Type B pancreatic cell (in vitro differentiated cells): ENCODE results near the gene ZNF3. TPM values are rescaled to one million over a fixed set of nuclear protein-coding genes. Genes with fewer than 3 reads are reported as not detected.

ENCODE experiments used
- DNase-seq: peaks from one replicate; pipeline ENCODE4 v3.0.0; 2021; ENCODE audit warnings: mixed read lengths; ENCODE audit not compliant: unreplicated experiment; ENCODE audit errors: extremely low spot score
- H3K27ac Mint-ChIP-seq: 2 replicates; pipeline ENCODE4 v1.8.0; 2021; ENCODE audit warnings: mild to moderate bottlenecking, mixed read lengths
- H3K27me3 Mint-ChIP-seq: 2 replicates; pipeline ENCODE4 v1.8.0; 2021; ENCODE audit warnings: mixed read lengths
- H3K36me3 Mint-ChIP-seq: 2 replicates; pipeline ENCODE4 v1.8.0; 2021; ENCODE audit warnings: mixed read lengths
- H3K4me1 Mint-ChIP-seq: one replicate; pipeline ENCODE4 v1.8.0; 2021; ENCODE audit warnings: mixed read lengths; ENCODE audit not compliant: unreplicated experiment
- H3K4me3 Mint-ChIP-seq: 2 replicates; pipeline ENCODE4 v1.8.0; 2021; ENCODE audit warnings: mild to moderate bottlenecking, mixed read lengths
- H3K9me3 Mint-ChIP-seq: 2 replicates; pipeline ENCODE4 v1.8.0; 2021; ENCODE audit warnings: mixed read lengths
- CTCF ChIP-seq: fragments of 200-600 bp; sonication (generic); conservative IDR thresholded peaks from 2 replicates; pipeline ENCODE4 v1.5.0; 2021; ENCODE audit warnings: antibody characterized with exemption, mild to moderate bottlenecking
- total RNA-seq: library from RNA; stranded (reverse); gene quantifications from 2 replicates; pipeline ENCODE4 v1.2.1, GENCODE V29; 2021; ENCODE audit warnings: low replicate concordance

Gene ZNF3
- total RNA-seq, 1 donor from 2014 or later, result 66.6 TPM

GRCh38 chr7:100099452-100099851 lies 17.9 kb upstream of the ZNF3 start:
- peak overlapping the region; percentile 98 for H3K27ac Mint-ChIP-seq
- H3K9me3 Mint-ChIP-seq, result no peaks in the 10 kb centered on the region
- H3K36me3 Mint-ChIP-seq, result peaks cover 41% of the 10 kb centered on the region
- peaks cover 43% of the 10 kb centered on the region for H3K4me1 Mint-ChIP-seq
- peak overlapping the region; percentile 96 for H3K4me3 Mint-ChIP-seq
- no peaks in the 10 kb centered on the region for H3K27me3 Mint-ChIP-seq
- DNase-seq, result no peak
- TF ChIP-seq CTCF, result no peak

- DNase-seq, result no peak
- Mint-ChIP-seq H3K9me3 (no peaks in the 10 kb centered on the region), H3K4me3 (peak overlapping the region; percentile 96), H3K27me3 (no peaks in the 10 kb centered on the region), H3K27ac (peak overlapping the region; percentile 98), H3K4me1 (peaks cover 42% of the 10 kb centered on the region), H3K36me3 (peaks cover 41% of the 10 kb centered on the region)
- no peak for TF ChIP-seq CTCF
These were observed 17.4 kb upstream of the ZNF3 start for GRCh38 chr7:100098913-100099312.

- no peak for TF ChIP-seq CTCF
- no peak for DNase-seq
- Mint-ChIP-seq H3K27ac (peak overlapping the region; percentile 58), H3K9me3 (no peaks in the 10 kb centered on the region), H3K4me1 (peaks cover 40% of the 10 kb centered on the region), H3K4me3 (no peak overlapping the region), H3K36me3 (peaks cover 49% of the 10 kb centered on the region), H3K27me3 (no peaks in the 10 kb centered on the region)
These were observed 14.2 kb upstream of the ZNF3 start for GRCh38 chr7:100095704-100096103.

DNA sequence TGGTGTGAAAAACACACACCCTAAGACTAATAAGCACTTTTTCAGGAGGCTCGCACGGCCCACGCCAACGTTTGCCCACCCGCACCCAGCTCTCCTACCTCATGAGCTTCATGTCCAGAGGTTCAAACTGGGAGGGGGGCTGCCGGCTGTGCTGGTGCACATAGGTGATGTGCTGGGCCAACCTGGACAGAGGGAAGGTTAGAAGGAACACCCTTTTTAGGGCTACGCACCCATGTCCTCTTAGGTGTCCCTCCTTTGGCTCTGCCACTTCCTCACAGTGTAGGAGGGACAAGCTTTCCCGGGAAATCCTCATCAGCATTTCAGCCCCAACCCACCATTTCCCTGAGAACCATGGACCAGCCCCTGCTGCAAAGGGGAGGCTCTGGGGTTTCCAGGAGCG lies 13.8 kb upstream of the ZNF3 start:
- H3K27ac Mint-ChIP-seq, result peak overlapping the region; percentile 58
- peaks cover 40% of the 10 kb centered on the region for H3K4me1 Mint-ChIP-seq
- no peak for TF ChIP-seq CTCF
- no peaks in the 10 kb centered on the region for H3K9me3 Mint-ChIP-seq
- H3K4me3 Mint-ChIP-seq, result no peak overlapping the region
- DNase-seq, result no peak
- no peaks in the 10 kb centered on the region for H3K27me3 Mint-ChIP-seq
- H3K36me3 Mint-ChIP-seq, result peaks cover 49% of the 10 kb centered on the region

DNA sequence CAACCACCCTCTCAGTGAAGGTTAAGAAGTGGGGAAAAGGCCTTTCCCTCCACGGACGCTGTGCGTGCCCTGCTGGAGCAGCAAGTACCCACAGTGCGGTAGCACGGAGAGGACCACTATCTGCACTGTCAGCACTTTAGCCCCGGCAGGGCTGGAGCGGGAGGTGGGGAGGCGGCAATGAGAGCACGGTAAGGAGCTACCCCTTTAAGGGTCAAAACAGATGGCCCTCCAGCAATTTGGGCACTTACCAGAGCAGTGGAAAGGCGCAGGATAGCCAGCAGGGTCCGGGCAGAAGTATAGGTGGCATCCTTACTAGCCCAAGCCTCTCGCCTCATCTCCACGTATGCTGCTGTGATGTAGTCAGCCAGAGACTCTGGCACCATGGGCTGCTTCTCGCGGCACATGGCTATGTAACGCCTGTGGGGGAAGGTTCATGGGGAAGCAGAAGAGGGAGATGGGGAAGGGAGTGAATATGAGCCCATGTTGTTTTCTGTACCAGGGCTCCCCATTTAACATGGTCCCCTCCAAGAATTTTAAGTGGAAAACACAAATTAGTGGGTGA lies 12.5 kb upstream of the ZNF3 start:
- H3K4me3 Mint-ChIP-seq, result no peak overlapping the region
- H3K9me3 Mint-ChIP-seq, result no peaks in the 10 kb centered on the region
- peaks cover 37% of the 10 kb centered on the region for H3K4me1 Mint-ChIP-seq
- H3K36me3 Mint-ChIP-seq, result peaks cover 42% of the 10 kb centered on the region
- H3K27ac Mint-ChIP-seq, result peak overlapping the region; percentile 56
- H3K27me3 Mint-ChIP-seq, result no peaks in the 10 kb centered on the region
- no peak for TF ChIP-seq CTCF
- DNase-seq, result no peak

DNA sequence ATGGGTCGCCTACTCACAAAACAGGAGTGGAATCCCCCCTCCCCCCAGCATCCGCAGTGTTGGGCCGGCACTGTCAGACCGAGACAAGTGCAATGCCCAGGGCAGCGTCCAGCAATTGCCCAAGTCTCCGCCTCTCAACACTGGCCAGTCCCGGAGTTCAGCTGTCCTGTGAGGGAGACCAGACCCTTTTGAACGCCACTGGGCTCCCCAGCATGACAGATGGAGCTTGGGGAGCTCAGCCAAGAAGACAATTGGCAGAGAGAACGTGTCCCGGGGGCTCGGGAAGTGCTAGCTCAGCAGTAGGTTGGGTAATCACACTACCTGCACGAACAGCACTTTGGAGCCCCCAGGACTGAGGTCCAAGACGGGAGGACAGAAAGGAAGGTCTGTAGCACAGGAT lies 12.0 kb upstream of the ZNF3 start:
- no peak for DNase-seq
- Mint-ChIP-seq H3K4me3 (no peak overlapping the region), H3K9me3 (no peaks in the 10 kb centered on the region), H3K27me3 (no peaks in the 10 kb centered on the region), H3K4me1 (peaks cover 32% of the 10 kb centered on the region), H3K27ac (peak overlapping the region; percentile 56), H3K36me3 (peaks cover 37% of the 10 kb centered on the region)
- TF ChIP-seq CTCF, result no peak
